NCI-H460 (cell line): ENCODE results near the gene TTC23L. TPM values are rescaled to one million over a fixed set of nuclear protein-coding genes. Genes with fewer than 3 reads are reported as not detected.
"Not testable (repeated sequence)": the region's sequence is repeated elsewhere in the genome, so short reads cannot be mapped to it uniquely, and the experiment has no call there.

ENCODE experiments used
- DNase-seq: peaks from one replicate; pipeline ENCODE4 v3.0.0-alpha.2; 2016; ENCODE audit warnings: low read depth; ENCODE audit errors: extremely low read depth
- polyA plus RNA-seq: library from polyadenylated mRNA; depleted of rRNA; stranded (reverse); fragments of >200 nt; gene quantifications from 2 replicates; pipeline ENCODE4 v1.2.3, GENCODE V29; 2014; cell fraction: nucleus; rRNA removed
- total RNA-seq: library from RNA; depleted of rRNA; stranded (reverse); fragments of >200 nt; shearing (Covaris generic); gene quantifications from 2 replicates; pipeline ENCODE4 v1.2.3, GENCODE V29; 2014; rRNA removed

The TTC23L gene, protein sequence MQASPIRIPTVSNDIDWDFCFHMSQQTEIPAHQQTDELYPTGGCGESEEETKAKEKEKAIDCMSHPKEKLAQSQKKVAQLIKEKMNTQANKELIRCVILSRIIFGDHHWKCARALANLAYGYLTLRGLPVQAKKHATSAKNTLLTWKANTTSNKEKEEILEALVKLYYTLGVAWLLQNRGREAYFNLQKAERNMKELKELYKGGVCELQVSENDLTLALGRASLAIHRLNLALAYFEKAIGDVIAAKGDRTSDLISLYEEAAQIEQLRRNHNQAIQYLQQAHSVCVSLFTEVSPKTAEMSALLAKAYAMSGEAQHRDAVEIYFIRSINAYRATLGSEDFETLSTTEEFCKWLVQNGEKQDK
- 0.12 TPM in 1 of 2 replicates, not detected in the other for total RNA-seq
- 0.15 TPM in 1 of 2 replicates, not detected in the other for polyA plus RNA-seq

DNA sequence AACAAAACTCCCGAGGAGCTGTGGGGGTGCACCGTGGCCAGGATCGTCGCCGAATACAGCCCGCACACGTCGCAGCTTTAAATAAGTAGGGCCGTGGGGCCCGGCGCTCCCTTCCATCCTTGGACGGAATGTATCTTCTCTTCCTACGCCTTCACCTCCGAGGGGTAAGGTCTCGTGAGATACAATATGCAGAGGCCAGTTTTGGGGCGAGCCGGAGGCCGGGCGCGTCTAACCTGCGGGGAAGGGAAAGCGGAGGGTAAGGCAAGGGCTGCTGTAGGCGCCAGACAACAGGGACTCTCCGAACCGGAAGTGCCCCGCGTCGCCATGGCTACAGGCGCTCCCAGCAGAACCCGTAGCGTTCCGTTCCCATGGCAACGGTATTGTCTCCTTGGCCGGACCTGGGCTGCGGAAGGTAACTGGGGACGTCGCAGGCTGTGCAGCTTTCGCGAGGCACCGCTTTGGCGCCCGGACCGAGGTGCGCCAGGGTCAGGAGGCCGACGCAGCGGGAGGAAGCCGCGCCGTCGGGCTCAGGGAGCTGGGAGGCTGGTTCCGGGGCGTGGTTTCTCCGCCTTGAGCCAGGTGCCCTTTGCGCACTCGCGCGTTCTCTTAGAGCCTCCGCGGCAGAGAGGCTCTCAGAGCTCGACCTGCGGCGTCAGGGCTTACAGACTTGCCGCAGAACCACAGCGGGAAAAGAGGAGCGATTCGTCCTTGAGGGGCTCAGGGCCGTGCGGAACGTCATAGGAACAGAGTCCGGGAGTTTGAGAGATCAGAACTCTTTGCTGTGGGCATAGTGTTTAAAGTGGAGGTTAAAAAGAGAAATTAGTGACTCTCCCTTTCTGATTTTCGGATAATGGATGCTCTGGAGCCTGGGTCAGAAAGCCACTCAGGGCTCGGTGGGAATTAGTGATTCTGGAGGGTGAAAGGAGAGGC is at the start of gene TTC23L:
TTC23L (plus strand) TSS at position 380 of the 930 bp plus-strand sequence. CDS start 1,508 bp downstream, outside the sequence.
- DNase-seq, result peak; percentile 73

DNA sequence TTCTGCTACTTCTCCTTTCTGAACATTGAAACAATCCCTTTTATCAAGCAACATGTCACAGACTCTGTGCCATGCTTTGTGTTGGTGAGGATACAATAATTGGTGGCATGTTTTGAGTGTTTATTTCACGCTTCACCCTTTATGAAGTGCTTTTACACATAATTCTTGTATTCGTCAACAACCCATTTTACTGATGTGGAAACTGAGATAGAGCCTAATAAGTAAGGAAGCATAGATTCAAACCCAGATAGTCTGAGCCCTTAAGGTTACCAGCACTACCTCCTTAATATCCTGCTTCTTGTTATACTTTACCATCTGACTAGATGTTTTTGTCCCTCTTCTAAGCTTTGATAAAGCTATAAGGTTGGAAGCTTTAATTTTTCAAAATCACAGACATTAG is 49.3 kb upstream of the TTC23L start:
- no peak for DNase-seq

DNA sequence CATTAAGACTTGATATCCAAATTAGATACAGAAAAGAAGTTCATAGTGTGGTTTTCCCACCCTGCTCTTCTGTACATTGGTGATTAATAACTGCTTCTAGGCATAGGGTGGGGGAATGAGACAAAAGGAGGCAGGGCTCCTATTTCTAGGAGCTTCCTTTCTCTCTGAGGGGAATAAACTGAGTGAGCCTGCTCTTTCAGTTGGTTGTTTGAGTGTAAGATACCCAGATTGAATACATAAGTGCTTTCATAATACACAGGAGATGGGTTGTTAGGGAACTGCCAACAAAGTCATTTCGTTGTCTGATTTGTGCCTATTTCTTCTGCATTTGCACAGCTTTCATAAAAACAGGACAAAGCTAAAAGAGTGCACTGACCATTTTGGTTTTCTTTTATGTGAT is 48.9 kb upstream of the TTC23L start:
- DNase-seq, result no peak

DNA sequence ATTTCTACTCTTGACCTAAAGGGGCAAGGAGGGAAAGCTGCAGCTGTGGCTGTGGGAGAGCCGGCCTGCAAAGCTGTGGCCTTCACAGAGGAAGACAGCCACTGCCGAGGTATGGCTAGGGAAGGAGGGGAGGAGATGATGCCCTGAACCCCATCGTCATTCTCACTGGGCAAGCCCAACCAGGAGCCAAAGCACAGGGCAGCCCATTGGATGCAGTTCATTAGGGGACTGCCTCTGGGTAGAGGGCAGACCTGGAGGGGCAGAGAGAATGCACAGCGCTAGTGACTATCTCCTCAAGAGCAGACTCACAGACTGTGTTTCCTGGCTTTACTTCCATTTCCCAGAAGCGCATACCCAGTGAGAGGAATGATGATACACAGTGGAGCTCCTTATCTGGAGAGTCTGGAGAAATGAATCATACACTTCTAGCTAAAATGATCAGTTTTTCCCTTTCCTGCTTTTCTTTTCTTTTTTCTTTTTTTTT is 47.2 kb upstream of the TTC23L start:
- no peak for DNase-seq

DNA sequence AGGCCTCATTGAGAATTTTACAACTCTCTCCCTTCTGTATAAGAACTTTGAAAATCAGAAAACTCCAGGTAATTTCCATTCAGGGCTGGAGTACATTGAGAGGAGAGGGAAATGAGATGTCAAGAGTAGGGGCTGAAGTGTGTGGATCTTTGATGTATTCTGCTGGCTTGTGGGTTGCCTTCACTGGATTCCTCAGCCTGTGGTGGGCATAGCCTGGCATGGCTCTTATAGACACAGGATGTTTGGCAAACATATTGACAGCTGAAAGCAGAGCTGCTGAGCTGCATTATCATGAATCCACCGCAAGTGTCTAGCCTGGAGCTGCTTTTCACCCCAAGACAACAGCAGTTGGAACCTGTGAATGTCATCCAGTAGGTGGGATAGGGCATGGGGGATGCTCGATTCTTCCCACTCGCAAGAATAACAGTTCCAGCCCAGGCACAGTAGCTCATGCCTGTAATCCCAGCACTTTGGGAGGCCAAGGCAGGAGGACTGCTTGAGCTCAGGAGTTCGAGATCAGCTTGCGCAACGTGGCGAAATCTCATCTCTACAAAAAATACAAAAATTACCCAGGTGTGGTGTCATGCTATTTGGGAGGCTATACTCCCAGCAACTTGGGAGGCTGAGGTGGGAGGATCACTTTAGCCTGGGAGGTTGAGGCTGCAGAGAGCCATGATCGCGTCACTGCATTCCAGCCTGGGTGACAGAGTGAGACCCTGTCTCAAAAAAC is 36.0 kb upstream of the TTC23L start:
- no peak for DNase-seq

DNA sequence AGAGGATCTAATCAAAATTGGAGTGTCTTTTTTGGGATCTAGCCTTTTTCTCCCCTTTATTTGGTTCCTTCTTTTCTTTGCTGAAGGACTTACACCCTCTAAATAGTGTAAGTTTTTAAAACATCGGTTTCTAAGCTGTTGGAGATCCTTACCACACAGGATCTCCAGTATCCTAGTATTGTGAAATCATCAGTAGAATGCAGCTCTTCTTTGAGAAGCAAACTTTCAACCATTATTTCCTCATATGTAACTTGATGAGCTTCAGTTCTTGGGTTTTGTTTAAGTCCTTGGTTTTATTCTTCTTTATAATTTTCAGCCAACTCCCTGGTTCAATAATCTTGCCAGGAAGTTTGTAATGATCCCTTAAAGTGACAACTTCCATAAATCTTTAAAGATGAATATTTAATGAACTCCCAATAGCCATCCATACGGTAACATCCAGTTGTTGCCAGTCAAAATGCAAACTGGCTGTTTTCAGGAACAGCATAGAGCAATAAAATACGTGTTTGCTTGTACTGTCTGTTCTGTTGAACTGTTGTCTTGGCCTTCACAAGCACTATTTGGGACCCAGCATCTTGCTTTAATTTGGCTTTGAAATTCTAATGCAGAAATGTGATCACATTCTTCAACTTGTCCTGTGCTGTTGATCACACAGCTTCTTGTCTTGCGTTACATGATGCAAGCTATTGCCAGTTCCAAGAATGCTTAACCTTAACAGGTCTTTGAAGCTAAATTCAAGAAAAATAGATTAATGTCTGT is 34.8 kb upstream of the TTC23L start:
- no peak for DNase-seq

DNA sequence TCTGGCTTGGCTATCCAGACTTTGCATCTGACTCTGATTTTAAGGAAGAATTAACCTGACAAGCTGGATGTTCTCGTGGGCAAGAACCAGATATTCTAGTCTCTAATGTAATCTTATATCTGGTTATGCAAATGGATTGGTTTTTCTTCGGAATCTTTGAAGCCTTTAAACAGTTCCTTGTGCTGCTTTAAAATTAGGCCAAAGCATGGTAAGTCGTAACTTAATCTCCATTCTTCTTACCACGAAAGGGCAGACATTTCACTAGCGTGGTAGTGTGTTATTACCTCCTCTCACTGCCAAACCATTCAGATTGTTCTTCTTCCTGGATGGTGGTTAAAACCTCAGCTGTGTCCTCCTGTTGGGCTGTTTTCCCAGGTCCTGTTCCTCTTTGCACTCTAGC is 34.1 kb upstream of the TTC23L start:
- no peak for DNase-seq

DNA sequence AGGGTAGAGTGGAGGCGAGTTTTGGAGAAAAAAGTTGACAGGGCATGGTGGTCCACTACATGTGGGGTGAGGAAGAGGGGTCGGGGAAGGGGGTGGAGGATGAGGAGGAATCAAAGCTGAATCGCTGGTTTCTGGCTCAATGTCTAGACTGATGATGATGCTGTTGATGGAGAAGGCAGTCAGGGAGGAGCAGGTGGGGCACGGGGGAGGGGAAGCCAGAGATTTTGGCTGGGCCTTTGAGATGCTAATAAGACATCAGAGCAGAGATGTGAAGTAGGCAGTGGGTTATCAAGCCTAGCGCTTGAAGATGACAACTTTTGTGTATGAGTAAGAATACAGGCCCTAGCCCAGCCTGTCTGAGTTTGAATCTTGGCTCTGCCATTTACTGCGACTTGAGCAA is 32.4 kb upstream of the TTC23L start:
- DNase-seq, result no peak

DNA sequence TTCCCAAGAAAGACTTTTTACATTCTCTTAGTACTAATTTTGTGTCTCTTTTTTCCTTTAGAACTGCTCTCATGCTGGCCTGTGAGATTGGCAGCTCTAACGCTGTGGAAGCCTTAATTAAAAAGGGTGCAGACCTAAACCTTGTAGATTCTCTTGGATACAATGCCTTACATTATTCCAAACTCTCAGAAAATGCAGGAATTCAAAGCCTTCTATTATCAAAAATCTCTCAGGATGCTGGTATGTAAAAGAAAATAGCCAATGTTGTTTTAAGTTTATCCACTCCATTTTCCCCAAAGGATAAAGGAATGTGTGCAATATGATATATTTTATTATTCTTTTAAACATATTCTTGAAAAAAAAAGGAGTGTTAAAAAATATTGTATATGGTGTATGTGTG is 27.3 kb upstream of the TTC23L start:
- no peak for DNase-seq

DNA sequence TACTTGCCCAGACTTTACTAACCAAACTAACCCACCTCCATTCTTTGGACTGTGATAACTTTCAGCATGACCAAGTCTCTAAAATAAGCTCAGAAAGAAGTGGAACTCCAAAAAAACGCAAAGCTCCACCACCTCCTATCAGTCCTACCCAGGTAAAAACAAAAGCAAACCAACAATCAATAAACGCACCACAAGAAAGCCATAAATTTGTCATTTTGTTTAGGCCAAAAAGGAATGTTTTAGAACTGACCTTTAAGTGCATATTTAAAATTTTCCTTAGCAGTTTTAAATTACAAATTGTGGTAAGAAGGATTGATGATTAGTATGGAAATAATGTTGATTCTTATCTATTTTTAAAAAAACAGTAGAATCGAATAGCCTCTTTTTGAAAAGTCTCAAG is 25.5 kb upstream of the TTC23L start:
- DNase-seq, result no peak

DNA sequence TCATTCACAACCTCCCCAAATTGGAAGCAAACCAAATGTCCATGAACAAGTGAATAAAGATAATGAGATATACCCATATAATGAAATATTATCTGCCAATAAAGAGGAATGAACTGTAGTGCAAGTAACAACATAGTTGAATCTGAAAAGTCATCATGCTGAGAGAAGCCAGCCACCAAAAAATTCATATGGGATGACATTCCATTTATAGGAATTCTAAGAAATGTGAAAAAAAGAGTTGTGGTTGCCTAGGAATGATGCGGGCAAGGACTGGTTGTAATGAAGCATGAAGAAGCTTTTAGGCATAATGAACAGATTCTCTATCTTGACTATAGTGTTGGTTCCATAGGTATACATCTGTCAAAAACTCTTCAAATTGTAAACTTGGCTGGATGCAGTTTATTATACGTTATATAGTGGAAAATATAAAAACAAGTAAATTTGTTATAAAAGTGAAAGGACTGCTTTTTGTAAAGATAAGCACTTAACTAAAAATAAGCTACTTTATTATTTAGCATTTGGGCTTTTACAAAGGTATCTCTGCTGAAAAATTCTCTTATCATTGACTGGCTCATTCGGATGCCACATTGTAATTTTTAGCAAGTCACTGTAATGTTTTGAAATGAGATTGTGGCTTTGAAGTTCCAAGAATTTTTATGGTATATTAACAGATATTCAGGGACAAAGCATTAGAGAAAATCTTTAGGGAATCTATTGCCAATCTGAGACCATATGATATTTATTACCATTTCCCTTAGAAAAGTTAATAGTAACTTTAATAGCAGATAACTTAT is 21.2 kb upstream of the TTC23L start:
- DNase-seq, result no peak

DNA sequence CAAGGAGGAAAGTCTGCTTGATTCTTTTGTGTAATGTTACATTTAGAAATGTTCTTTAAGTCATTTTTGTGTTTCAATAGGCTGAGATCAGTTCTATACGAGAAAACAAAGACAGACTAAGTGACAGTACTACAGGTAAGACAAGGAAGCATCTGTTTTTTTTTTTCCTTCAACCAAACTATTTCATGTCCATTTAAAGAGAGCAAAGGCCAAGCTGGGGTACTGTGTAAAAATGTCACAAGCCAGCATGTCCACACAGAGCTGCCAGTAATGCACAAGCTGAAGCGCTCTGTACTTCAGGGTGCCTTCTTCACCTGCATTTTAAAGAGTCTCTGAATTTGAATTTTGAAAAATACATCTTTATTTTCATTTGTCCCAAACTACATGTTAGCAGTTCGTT is 20.2 kb upstream of the TTC23L start:
- no peak for DNase-seq

DNA sequence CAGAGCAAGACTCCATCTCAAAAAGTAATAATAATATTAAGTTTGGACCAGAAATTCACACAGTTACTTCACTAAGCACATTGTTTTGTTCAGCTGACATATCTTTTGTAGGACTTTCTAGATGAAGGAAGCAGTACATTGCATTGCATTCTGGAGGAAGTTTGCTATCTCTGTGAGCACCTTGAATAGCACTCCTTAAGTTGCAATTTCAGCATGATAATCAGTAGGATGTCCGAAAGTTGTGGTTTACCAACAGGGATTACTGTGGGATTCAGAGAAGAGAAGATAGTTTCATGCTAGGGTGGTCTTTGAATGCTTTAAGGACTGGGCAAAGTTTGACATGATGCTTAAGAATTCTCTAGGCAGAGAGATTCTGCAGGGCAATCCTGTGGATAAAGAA is 18.4 kb upstream of the TTC23L start:
- DNase-seq, result no peak

DNA sequence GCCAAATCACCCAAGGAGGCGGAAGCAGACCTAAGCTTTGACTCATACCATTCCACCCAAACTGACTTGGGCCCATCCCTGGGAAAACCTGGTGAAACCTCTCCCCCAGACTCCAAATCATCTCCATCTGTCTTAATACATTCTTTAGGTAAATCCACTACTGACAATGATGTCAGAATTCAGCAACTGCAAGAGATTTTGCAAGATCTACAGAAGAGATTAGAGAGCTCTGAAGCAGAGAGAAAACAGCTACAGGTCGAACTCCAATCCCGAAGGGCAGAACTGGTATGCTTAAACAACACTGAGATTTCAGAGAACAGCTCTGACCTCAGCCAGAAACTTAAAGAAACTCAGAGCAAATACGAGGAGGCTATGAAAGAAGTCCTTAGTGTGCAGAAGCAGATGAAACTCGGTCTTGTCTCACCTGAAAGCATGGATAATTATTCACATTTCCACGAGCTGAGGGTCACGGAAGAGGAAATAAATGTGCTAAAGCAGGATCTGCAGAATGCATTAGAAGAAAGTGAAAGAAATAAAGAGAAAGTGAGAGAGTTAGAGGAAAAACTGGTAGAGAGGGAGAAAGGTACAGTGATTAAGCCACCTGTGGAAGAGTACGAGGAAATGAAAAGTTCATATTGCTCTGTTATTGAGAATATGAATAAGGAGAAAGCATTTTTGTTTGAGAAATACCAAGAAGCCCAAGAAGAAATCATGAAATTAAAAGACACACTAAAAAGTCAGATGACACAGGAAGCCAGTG is 15.8 kb upstream of the TTC23L start:
- no peak for DNase-seq

DNA sequence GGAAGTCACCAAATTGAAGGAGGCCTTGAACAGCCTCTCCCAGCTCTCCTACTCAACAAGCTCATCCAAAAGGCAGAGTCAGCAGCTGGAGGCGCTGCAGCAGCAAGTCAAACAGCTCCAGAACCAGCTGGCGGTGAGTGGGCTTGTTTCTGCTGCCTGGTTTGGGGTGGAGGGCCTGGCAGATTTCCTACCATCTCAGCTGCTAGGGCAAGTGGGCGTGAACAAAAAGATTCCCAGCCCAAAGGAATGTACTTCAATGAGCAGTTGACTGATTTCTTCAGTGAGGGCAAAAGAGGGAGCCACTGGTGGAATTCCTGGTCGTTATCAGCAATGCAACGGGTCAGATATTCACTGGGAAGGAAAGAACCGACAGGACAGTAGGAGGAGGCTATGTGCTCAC is 12.6 kb upstream of the TTC23L start:
- DNase-seq, result no peak

DNA sequence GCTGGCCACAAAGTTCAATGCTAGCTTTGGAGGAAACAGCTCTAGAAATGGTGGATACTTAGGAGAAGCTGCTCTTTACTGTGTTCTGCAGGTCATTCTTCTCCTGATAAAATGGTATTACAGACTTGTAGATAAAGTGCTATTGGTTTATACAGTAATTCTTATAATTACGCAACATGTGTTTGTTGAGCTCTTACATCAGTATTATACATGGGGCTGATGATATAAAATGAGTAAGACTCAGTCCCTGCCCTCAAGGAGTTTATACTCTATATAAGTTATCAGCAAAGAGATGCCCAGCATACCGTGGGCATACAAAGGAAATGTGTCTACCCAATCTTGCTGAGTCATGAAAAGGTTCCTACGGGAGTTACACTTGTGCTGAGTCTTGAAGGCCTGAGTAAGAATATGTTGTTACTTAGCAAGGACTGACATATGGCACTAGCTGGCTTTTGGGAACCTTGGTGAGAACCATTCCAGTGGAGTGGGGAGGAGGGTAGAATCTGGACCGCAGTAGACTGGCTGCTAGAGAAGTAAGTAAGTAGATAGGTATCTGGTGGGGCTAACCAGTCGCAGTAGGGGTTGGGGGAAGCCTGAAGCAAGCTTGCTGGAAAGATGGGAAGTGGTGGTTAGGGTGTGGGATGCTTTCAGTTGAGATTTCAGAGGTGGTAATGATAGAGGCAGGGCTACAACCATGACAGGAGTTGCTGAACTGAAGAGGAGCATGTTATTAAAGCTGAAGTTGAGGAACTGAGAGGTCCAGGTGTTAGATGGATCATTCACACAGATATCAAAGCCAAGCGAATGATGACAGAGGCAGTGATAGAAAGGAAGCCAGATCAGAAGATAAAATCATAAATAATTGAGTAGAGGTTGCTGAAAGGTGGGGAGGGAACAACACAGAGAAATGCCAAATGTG is 11.1 kb upstream of the TTC23L start:
- DNase-seq, result no peak

DNA sequence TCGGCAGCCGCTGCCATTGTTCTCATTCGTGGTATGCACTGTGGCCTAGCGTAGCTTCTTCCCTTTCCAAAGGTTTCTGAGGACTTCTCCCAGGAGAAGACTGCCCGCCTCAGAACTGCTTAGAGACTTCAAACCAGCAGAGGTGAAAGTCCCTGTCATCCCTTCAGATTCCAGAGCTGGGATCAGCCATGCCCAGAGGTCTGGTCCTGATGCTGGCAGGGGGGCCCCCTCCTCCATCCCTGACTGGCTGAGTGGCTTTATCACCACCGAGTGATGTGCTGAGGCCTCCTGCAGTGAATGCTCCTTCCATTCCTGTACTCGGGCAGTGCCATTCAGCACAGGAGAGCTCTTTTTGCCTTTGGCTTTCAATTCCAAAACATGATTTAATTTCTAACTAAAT is 8.1 kb upstream of the TTC23L start:
- not testable (repeated sequence) for DNase-seq
